HG03139 (cell line): ENCODE results near the gene CLEC19A.
"Not testable (repeated sequence)": the region's sequence is repeated elsewhere in the genome, so short reads cannot be mapped to it uniquely, and the experiment has no call there.

ENCODE experiments used
- ATAC-seq: cut with Tn5 transposase; IDR thresholded peaks from one replicate; pipeline ENCODE4 v1.9.1; 2021; ENCODE audit not compliant: unreplicated experiment

Gene CLEC19A

GRCh38 chr16:19321186-19321585 lies 35.7 kb downstream of the CLEC19A start:
- ATAC-seq: not testable (repeated sequence)

- ATAC-seq: no peak
Measured at GRCh38 chr16:19323596-19323995, 38.1 kb downstream of the CLEC19A start.

DNA sequence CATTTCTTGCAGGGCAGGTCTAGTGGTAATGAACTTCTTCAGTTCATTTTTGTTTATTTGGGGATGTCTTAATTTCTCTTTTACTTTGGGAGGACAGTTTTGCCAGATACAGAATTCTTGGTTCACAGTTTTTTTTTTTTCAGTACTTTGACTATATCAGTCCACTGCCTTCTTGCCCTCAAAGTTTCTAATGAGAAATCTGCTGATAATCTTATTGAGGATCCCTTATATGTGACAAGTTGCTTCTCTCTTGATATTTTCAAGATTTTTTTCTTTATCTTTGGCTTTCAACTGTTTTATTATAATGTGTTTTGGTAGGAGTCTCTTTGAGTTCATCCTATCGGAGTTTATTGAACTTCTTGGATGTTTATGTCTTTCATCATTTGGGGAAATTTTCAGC lies 42.8 kb downstream of the CLEC19A start:
- no peak for ATAC-seq

DNA sequence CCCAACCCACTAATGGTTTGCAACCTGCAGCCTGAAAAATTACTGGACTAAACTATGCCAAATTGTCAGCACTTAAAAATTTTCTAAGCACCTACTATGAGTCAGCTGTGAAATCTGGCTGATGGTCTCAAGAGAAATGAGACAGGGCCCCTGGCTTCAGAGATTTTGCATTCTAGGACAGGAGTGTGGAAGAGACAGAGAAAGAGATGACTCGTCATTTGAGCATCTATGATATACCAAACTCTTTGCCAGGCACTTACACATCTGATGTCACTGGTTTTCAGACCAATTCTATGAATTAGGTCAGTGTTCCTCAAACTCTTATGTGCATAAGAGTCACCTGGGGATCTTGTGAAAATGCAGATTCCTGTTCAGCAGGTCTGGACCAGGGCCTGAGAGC lies 44.4 kb downstream of the CLEC19A start:
- no peak for ATAC-seq

DNA sequence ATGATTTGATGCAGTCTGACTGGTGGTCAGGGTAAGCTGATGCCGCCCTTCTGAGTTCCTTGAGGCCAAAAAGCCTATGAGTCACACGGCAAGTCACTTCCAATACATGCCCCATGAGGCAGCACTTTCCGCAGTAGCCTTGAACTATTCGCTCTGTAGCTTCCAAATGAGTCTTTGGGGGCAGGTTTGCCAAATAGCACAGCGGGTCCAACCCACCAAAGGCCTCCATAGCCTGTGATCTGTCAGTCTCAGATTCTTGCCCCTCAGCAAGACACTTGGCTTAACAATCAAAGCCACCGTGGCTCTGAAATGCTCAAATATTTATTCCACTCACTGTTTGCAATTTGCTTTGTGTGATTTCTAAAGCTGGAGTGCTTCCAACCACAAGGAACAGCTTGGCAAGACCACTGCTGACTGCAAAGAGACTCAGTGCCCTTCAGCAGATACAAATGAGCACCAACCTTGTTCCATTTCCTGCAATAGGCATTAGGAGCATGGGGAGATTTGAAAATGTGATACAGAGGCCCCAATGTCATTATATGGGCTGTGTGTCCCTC lies 45.4 kb downstream of the CLEC19A start:
- ATAC-seq: no peak

GRCh38 chr16:19331794-19332193 lies 46.3 kb downstream of the CLEC19A start:
- no peak for ATAC-seq

DNA sequence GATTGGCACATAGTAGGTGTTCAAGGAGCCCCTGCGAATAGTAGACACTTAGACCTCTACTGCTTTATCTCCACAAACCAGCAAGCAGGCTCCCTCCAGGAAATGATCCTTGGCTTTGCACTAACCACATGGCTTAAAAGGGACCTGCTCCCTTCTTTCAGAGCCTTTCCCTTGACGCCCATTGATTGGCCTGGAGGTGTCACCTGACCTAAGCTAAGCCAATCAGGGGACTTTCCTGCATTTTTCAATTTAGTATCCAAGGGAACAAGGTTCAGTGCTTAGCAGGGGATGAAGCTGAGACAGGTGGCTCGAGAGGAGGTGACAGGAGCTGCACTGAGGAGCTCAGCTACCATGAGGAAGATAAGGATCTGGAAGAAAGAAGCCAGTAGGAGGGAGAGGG lies 52.8 kb downstream of the CLEC19A start:
- no peak for ATAC-seq

- no peak for ATAC-seq
Measured at GRCh38 chr16:19344224-19344801, 58.8 kb downstream of the CLEC19A start.

GRCh38 chr16:19344980-19345379 lies 59.4 kb downstream of the CLEC19A start:
- ATAC-seq: no peak

DNA sequence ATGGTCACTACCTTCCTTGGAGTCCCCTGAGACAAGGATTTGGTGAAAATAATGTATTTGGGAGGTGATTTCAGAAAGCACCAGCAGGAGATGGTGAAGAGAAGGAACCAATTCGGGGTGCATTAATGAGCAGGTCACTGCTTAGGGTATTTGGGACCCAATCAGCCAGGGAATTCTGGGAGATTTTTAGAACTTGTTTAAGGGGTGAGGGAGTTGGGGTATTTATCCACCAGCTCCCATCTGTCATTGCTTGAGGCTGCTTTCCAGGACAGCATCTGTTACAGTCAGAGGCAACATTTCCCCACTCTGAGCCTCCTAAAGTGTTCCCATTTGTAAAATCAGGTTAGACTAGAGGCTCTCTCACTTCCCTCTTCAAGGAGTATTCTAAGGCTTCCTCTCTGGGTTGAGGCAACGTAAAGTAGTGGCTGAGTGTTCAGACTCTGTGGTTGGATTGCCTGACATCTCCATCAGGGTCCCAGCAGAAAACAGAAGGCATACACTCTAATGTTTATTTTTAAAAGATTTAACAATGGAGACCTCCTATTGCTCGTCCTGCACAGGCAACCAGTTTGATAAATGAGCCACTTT lies 60.9 kb downstream of the CLEC19A start:
- no peak for ATAC-seq

GRCh38 chr16:19348125-19348524 lies 62.6 kb downstream of the CLEC19A start:
- ATAC-seq: no peak

DNA sequence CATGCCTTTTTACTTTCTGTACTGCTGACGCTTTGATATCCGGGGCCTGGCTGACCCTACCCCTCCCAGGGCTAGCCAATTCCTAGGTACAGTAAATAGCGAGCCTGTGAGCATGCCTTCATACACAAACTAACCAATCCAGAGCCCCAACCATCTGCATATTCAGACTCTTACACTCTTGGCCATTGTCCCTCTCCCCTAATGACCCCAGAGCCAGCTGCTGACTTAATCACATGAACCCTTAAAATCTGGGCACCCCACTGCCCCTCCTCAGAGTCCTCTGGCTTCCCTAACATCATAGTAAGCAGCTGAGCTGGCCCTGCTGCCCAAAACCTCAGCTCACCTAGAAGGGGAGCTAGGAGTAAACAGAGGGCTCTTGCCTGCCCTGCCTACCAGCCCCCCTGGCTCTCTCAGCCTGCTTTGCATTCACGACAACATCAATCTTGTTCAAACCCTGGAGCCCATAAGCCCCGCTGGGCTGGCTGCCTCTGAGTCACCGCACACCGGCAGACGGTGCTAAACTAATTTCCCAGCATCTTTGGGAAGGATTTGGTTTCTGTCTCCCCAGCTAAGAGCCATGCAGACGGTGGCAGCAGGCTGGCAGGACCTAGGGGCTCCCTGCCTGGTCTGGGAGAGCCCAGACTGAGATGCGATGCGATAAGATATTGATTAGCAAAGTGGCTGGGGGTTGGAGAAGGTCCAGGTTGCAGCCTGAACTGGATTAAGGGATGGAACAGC lies 63.2 kb downstream of the CLEC19A start:
- ATAC-seq: no peak

- no peak for ATAC-seq
Measured at GRCh38 chr16:19354371-19354770, 68.8 kb downstream of the CLEC19A start.

- no peak for ATAC-seq
Measured at GRCh38 chr16:19356024-19356952, 70.8 kb downstream of the CLEC19A start.

- ATAC-seq: no peak
Measured at GRCh38 chr16:19359556-19359955, 74.0 kb downstream of the CLEC19A start.
